Inflammatory macrophage treated with lipopolysaccharide for 4 hours (primary cell): Measurements from ENCODE around the gene ANKUB1.

Experiments used
- DNase-seq: peaks from one replicate; pipeline ENCODE4 v3.0.0-alpha.2; 2020

ANKUB1 gene

GRCh38 chr3:149808209-149808829 lies 16.0 kb upstream of the ANKUB1 start:
- peak; percentile 84 for DNase-seq

DNA sequence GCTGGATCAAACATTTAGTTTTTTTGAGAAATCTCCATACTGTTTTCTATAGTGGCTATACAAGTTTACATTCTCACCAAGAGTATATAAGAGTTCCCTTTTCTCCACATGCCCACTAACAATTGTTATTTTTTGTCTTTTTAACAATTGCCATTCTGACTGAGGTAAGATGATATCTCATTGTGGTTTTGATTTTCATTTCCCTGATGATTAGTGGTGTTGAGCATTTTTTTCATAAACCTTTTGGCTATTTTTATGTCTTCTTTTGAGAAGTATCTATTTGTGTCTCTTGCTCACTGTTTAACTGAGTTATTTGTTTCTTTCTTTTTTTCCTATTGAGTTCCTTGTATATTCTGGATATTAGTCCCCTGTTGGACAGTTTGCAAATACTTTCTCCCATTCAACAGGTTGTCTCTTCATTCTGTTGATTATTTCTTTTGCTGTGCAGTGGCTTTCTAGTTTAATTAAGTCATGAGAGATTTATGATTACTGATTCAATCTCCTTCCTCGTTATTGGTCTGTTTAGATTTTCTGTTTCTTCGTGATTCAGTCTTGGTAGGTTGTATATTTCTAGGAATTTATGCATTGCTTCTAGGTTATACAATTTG lies 13.9 kb upstream of the ANKUB1 start:
- DNase-seq = no peak

- DNase-seq = no peak
Observed at GRCh38 chr3:149801639-149802038, 9.3 kb upstream of the ANKUB1 start.

DNA sequence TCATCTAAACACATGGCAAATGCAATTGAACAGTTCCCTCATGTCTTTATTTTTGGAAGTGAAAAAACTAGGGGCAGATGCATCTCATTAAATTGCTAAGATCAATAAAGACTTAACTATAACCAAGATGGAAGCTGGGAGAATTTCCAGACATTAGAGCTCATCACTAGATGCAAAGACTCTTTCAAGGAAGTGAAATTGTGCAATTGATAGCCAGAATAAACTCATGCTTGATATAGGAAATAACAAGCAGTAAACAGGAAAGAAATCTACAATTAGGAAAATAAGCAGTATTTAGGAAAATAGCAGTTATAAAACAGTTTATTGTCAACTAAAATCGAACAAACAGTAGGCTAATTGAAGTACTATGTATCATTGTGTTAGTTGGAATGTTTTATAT lies 8.8 kb upstream of the ANKUB1 start:
- DNase-seq = peak; percentile 52

DNA sequence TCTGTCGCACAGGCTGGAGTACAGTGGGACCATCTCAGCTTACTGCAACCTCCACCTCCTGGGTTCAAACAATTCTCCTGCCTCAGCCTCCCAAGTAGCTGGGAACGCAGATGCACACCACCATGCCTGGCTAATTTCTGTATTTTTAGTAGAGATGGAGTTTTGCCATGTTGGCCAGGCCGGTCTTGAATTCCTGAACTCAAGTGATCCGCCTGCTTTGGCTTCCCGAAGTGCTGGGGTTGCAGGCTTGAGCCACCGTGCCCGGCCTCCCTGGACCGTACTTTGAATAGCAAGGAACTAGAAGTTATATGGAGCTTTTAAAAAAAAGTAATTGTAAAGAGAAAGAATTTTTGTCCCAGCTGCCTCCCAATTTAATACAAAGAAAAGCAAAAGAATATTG lies 8.3 kb upstream of the ANKUB1 start:
- no peak for DNase-seq

- no peak for DNase-seq
Observed at GRCh38 chr3:149796026-149796425, 3.7 kb upstream of the ANKUB1 start.

GRCh38 chr3:149790698-149791097 lies 1.7 kb downstream of the ANKUB1 start:
- no peak for DNase-seq

DNA sequence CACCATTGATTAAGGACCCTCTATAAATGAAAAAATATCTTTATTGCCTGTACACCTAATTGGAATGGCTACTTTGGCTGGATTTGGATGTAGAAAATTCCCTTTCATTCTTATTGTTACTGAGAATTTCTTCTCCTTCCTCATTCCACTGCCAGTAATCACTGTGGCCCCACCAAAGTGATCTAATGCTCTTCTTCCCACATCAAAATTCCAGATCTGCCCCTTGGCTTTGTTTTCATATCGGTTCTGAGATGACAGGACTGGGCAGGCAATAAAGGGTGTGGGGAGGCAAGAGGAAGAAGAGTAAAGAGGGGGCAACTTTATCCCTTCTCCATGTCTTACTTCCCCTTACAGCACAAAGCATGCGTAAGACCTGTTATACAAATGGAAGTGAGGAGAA lies 2.1 kb downstream of the ANKUB1 start:
- peak; percentile 14 for DNase-seq

- DNase-seq = no peak
Observed at GRCh38 chr3:149784064-149784704, 8.2 kb downstream of the ANKUB1 start.

DNA sequence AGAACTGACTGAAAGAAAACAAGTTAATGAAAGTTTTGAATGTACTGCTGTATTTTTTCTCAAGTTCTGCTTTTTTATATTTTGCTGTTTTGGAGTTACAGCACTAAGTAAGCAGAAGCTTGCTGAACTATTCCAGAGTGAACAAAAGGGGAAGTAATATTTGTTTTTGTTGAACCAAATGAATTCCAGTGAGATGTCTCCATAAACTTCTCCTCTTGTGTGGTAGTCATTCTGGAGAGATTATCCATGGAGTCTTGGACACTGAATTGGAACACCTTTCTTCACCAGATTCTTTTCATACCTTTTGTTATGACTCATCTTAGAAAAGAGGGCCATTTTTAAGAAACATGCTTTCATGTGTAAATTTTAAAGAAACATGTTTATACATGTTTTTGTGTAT lies 8.8 kb downstream of the ANKUB1 start:
- peak; percentile 86 for DNase-seq

GRCh38 chr3:149781741-149782140 lies 10.6 kb downstream of the ANKUB1 start:
- peak; percentile 52 for DNase-seq

GRCh38 chr3:149781211-149781610 lies 11.1 kb downstream of the ANKUB1 start:
- DNase-seq = peak; percentile 90

DNA sequence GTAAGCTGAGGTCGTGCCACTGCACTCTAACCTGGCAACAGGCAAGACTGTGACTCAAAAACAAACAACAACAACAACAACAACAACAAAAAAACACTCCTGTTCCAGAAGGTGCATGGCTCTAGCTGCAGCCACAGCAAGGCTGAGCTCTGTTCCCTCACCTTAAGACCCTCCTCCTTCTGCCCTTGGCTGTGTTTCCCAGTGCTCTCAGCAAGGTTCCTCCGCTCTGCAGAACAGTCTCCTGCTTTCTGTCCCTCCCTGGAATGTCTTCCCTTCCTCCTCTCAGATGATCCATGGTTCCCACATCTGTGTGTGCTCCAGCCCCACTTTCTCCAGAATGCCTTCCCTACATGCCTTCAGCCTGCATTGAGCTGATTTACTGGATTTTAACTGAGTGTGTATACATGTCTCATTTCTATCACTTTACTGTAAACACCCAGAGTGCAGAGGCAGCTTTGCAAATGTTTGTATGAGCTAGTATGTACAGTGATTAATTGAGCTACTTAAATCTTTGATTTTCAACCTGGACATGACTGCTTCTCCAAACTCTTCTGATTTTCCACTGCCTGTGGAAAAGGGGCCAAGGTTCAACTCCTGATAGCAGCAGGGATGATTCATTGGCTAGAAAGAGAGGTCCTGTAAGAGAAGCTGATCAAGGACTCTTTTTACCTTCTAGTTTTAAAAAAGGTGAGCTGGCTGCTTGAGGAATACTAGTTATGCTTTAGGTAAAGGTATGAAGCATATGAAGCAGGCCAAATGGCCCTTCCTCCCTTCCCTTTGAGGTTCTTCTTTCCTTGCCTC lies 14.7 kb downstream of the ANKUB1 start:
- DNase-seq = no peak

DNA sequence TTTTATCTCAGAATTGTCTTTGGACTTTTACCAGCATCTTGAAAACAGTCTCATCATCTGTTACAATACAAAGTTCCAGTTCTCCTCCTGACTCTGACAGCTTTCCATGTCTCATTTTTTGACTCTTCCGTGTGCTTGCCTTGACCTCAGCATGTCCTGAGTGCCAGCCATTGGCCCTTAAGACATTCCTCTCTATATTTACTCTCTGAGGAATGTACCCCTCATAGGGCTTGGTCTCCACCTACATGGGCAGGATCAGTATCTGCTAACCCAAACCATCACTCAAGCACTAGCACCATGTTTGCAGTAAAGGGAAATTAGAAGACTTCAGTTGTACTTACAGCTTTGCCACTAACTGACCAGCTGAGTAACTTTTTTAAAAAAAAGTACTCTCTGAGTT lies 16.2 kb downstream of the ANKUB1 start:
- no peak for DNase-seq

- no peak for DNase-seq
Observed at GRCh38 chr3:149772861-149773260, 19.5 kb downstream of the ANKUB1 start.

DNA sequence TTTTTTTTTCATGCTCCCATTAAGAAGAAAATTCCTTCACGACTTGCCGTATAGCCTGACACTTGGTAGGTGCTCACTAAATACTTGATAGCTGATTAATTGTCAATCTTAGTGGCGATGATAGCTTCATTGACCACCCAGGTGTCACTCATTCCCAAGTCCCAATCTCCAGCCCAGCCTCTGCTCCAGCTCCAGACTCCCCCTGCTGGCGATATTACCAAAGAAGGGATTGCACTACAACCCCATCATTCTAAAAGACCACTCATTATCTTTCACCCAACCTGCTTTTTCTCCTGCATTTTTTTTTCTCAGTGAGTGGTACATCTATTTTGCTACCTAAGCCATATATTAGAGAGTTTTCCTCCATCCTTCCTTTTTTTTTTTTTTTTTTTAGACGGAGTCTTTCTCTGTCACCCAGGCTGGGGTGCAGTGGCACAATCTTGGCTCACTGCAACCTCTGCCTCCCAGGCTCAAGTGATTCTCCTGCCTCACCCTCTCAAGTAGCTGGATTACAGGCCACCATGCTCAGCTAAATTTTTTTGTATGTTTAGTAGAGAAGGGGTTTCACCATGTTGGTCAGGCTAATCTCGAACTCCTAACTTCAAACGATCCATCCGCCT lies 20.6 kb downstream of the ANKUB1 start:
- DNase-seq = peak; percentile 43

DNA sequence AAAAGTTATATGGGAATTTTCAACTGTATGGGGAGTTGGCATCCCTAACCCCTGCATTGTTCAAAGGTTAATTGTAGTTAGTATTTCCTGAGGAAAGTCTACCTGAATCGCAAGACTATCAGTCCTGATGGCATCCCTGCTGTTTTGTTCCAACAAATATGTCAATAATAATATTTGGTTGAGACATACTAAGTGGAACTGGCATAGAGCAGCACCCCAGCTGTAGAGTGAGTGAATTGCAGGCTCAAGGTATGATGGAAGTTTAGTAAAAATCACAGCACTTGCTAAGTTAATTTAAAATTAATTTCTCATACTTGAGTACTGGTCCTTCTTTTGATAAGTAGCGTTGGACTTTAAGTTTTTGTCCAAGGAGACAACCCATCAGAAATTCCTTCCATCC lies 22.1 kb downstream of the ANKUB1 start:
- no peak for DNase-seq

DNA sequence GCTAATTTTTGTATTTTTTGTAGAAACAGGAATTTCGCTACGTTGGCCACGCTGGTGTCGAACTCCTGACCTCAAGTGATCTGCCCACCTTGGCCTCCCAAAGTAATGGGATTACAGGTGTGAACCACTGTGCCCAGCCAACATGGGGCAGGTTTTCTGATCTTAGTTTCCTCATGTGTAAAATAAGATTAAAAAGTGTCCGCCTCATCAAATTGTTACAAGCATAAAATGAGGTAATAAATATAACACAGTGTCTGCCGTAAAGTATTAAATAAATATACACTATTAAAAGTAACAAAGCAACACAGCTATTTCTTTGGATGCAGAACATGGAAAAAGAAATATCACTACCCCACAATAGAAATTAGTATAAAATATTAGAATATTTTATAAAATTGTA lies 23.6 kb downstream of the ANKUB1 start:
- DNase-seq = no peak

- DNase-seq = no peak
Observed at GRCh38 chr3:149767720-149768119, 24.6 kb downstream of the ANKUB1 start.

DNA sequence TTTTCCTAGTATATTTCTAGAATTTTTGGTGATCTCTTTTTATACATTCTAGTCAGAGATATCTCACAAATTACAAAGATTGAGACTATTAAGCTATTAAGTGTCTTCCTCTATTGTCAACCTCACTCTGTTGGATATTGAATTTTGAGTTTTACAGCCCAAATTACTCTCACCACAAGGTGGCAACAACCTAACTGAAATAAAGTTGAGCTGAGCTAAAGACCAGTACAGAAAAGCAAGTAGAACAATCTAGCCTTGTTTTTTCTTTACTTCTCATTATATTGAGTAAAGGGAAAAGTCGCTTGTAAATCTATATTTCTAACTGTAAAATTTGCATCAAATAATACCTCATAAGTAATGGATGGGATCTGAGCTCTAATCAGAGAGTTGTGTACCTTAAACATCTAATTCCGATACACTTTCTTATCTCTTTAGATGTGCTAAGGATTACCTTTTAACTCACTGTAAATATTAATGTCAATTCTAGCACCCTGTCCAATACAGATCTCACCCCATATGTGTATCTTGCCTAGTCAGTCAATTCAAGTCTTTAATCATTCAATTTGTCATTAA lies 26.5 kb downstream of the ANKUB1 start:
- peak; percentile 55 for DNase-seq

DNA sequence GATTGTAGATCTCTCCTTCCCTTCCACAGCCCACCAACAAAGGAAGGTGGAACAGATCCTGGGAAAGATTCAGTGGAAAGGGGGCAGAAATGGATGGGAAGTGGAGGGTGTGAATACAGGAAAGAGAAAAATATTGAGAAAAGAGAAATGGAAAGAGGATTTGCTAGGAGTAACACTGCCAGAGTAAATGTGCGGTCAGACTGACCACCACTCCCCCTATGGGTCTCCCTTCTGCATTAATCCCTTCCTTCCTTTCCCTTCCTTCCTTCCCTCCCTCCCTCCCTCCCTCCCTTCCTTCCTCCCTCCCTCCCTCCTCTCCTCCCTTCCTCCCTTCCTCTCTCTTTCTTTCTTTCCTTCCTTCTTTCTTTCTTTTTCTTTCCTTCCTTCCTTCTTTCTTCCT lies 28.1 kb downstream of the ANKUB1 start:
- no peak for DNase-seq

- peak; percentile 72 for DNase-seq
Observed at GRCh38 chr3:149763565-149764195, 28.7 kb downstream of the ANKUB1 start.
